Measurements from ENCODE around the gene OR6J1. TPM values are rescaled to one million over a fixed set of nuclear protein-coding genes. Genes with fewer than 3 reads are reported as not detected.

OR6J1 gene
- polyA plus RNA-seq, 1 of the 3 experiments (the other 2 are of a cell fraction) = not detected

- ChIA-PET CTCF (interaction anchor here (1.1 kb wide), 1 partner anchor 60 kb away, joined by 3 read pairs; no protein-coding TSS in a partner anchor), POLR2A (no interaction called here)
- no peaks in the 10 kb centered on the region for H3F3A ChIP-seq (replicated peaks; ENCODE audit: insufficient read depth)
- no peak overlapping the region for H2AFZ ChIP-seq (ENCODE audit: low read depth)
- no peak overlapping the region for H3K9ac ChIP-seq
- no peaks in the 10 kb centered on the region for H3K4me1 ChIP-seq (ENCODE audit: control insufficient read depth in 1 of 2, insufficient read depth in 2 of 2, low read depth in 1 of 2, low read length in 1 of 2)
- H4K20me1 ChIP-seq (ENCODE audit: insufficient read depth) = no peaks in the 10 kb centered on the region
- no peak for DNase-seq
- H3K4me3 ChIP-seq (ENCODE audit: low read depth in 2 of 2, low read length in 1 of 2) = no peak overlapping the region
- H3K27me3 ChIP-seq (ENCODE audit: insufficient read depth) = peaks cover 30% of the 10 kb centered on the region; the same call in 1 of the 2 replicates
- WGBS (ENCODE audit: low lambda C conversion rate) = 12% methylated on average over 3 of the region's 3 CpGs
- no peak overlapping the region for H3K27ac ChIP-seq (ENCODE audit: low read depth in 2 of 2, low read length in 1 of 2)
- no peak overlapping the region for H3K4me2 ChIP-seq
- H3K36me3 ChIP-seq (replicated peaks in 1 of 2; ENCODE audit: control insufficient read depth in 1 of 2, insufficient read depth in 2 of 2, low read length in 1 of 2) = no peaks in the 10 kb centered on the region
- no peaks in the 10 kb centered on the region for H3K9me3 ChIP-seq
- no peaks in the 10 kb centered on the region for H3K9me2 ChIP-seq
- no peaks in the 10 kb centered on the region for H3K79me2 ChIP-seq (ENCODE audit: insufficient read depth)
- TF ChIP-seq EP300 (IDR thresholded peaks at IDR 0.05; ENCODE audit: borderline replicate concordance in 1 of 2, low read depth in 1 of 2, low read length in 1 of 2) = no peak
- TF ChIP-seq, protein P1, sequence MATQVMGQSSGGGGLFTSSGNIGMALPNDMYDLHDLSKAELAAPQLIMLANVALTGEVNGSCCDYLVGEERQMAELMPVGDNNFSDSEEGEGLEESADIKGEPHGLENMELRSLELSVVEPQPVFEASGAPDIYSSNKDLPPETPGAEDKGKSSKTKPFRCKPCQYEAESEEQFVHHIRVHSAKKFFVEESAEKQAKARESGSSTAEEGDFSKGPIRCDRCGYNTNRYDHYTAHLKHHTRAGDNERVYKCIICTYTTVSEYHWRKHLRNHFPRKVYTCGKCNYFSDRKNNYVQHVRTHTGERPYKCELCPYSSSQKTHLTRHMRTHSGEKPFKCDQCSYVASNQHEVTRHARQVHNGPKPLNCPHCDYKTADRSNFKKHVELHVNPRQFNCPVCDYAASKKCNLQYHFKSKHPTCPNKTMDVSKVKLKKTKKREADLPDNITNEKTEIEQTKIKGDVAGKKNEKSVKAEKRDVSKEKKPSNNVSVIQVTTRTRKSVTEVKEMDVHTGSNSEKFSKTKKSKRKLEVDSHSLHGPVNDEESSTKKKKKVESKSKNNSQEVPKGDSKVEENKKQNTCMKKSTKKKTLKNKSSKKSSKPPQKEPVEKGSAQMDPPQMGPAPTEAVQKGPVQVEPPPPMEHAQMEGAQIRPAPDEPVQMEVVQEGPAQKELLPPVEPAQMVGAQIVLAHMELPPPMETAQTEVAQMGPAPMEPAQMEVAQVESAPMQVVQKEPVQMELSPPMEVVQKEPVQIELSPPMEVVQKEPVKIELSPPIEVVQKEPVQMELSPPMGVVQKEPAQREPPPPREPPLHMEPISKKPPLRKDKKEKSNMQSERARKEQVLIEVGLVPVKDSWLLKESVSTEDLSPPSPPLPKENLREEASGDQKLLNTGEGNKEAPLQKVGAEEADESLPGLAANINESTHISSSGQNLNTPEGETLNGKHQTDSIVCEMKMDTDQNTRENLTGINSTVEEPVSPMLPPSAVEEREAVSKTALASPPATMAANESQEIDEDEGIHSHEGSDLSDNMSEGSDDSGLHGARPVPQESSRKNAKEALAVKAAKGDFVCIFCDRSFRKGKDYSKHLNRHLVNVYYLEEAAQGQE (IDR thresholded peaks at IDR 0.05; ENCODE audit: low read depth, low read length) = no peak
- no peak for TF ChIP-seq USF1 (IDR thresholded peaks at IDR 0.05; ENCODE audit: borderline replicate concordance, low read depth)
- no peak for TF ChIP-seq JUND (IDR thresholded peaks at IDR 0.05)
- TF ChIP-seq, protein P2, sequence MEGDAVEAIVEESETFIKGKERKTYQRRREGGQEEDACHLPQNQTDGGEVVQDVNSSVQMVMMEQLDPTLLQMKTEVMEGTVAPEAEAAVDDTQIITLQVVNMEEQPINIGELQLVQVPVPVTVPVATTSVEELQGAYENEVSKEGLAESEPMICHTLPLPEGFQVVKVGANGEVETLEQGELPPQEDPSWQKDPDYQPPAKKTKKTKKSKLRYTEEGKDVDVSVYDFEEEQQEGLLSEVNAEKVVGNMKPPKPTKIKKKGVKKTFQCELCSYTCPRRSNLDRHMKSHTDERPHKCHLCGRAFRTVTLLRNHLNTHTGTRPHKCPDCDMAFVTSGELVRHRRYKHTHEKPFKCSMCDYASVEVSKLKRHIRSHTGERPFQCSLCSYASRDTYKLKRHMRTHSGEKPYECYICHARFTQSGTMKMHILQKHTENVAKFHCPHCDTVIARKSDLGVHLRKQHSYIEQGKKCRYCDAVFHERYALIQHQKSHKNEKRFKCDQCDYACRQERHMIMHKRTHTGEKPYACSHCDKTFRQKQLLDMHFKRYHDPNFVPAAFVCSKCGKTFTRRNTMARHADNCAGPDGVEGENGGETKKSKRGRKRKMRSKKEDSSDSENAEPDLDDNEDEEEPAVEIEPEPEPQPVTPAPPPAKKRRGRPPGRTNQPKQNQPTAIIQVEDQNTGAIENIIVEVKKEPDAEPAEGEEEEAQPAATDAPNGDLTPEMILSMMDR (IDR thresholded peaks at IDR 0.05) = no peak
- TF ChIP-seq TCF12 (IDR thresholded peaks at IDR 0.05) = no peak
- no peak for TF ChIP-seq TEAD4 (IDR thresholded peaks at IDR 0.05; ENCODE audit: borderline replicate concordance, insufficient read depth)
Measured at GRCh38 chr14:22630066-22630465, 14.1 kb downstream of the OR6J1 start.

DNA sequence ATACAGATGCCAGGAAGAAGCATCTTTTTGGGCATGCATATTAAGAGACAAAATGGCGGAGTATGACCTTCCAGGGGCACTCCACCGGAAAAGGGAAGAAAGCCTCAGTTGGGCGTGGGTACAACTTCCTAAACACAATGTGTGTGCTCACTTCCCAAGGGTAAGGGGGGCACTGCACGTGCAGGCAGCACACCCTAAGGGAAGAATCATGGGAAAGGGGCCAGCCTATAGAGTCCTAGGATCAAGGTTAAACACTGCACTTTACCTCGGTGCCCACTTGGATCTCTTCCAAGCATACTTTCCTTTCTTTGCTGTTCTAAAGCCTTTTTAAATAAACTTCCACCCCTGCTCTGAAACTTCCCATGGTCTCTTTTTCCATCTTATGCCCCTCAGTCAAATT lies 14.8 kb downstream of the OR6J1 start:
- ChIA-PET CTCF (interaction anchor here (1.1 kb wide), 1 partner anchor 59 kb away, joined by 3 read pairs; no protein-coding TSS in a partner anchor), POLR2A (no interaction called here)
- Histone ChIP-seq H4K20me1 (ENCODE audit: insufficient read depth) (no peaks in the 10 kb centered on the region), H3K27me3 (ENCODE audit: insufficient read depth) (peaks cover 36% of the 10 kb centered on the region; the same call in 1 of the 2 replicates), H3K36me3 (replicated peaks in 1 of 2; ENCODE audit: control insufficient read depth in 1 of 2, insufficient read depth in 2 of 2, low read length in 1 of 2) (no peaks in the 10 kb centered on the region), H3K4me3 (ENCODE audit: low read depth in 2 of 2, low read length in 1 of 2) (no peak overlapping the region), H3F3A (replicated peaks; ENCODE audit: insufficient read depth) (no peaks in the 10 kb centered on the region), H3K79me2 (ENCODE audit: insufficient read depth) (no peaks in the 10 kb centered on the region), H3K27ac (ENCODE audit: low read depth in 2 of 2, low read length in 1 of 2) (no peak overlapping the region), H3K4me2 (no peak overlapping the region), H2AFZ (ENCODE audit: low read depth) (no peak overlapping the region), H3K4me1 (ENCODE audit: control insufficient read depth in 1 of 2, insufficient read depth in 2 of 2, low read depth in 1 of 2, low read length in 1 of 2) (no peaks in the 10 kb centered on the region), H3K9me3 (no peaks in the 10 kb centered on the region), H3K9me2 (no peaks in the 10 kb centered on the region), H3K9ac (no peak overlapping the region)
- WGBS (ENCODE audit: low lambda C conversion rate) = 22% methylated on average over 4 of the region's 5 CpGs
- TF ChIP-seq PBX3 (IDR thresholded peaks at IDR 0.05) = no peak
- no peak for TF ChIP-seq CHD2 (IDR thresholded peaks at IDR 0.05; ENCODE audit: low read length, partially characterized antibody)
- TF ChIP-seq YY1 (IDR thresholded peaks at IDR 0.05; ENCODE audit: low read depth) = no peak
- TF ChIP-seq TCF12 (IDR thresholded peaks at IDR 0.05) = no peak
- no peak for DNase-seq

Measured in SK-N-SH (cell line).